HG02798 (cell line): Measurements from ENCODE around the gene RPS4Y1.
"Not testable (repeated sequence)": the region's sequence is repeated elsewhere in the genome, so short reads cannot be mapped to it uniquely, and the experiment has no call there.

Experiments
- ATAC-seq: cut with Tn5 transposase; IDR thresholded peaks from one replicate; pipeline ENCODE4 v1.9.1; 2021; ENCODE audit warnings: mild to moderate bottlenecking; ENCODE audit not compliant: unreplicated experiment, poor library complexity

Gene RPS4Y1

DNA sequence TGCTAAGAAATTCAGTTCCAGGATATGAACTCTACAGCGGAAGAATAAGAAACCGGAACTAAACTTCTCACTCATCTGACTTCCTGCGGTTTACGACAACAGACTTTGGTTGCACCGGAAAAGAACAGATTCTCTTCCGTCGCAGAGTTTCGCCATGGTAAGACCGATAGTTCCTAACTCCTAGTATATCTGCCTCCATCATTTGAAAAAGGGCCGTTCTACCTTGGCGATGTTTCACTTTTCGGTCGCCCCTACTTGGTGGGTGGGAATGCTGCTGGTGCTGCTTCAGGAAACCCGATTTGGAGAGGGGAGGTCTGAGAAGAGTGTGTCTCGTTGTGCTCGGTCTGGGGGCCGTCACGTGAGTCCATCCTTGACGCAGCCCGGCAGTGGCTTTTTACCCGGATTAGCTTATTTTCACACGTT, at the start of gene RPS4Y1:
RPS4Y1 (plus strand) TSS at position 132 of the 423 bp plus-strand sequence; CDS start at position 155, 23 bp downstream.
- ATAC-seq, result peak; percentile 92

DNA sequence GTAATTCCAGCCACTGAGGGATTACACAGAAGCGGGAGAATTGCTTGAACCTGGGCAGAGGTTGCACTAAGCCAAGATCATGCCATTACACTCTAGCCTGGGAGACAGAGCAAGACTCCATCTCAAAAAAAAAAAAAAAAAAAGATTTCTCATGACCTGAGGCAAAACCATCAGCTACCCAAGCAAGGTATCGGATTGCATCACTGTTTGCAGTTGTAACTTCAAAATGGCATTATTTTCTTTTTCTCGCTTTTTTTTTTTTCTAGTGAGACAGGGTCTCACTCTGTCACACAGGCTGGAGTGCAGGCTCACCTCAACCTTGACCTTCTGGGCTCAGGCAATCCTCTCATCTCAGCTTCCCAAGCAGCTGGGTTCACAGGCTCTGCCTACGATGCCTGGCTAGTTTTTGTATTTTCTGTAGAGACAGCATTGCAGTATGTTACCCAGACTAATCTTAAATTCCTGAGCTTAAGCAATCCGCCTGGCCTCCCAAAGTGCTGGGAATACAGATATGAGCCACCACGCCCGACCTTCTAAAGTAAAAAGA, 44.4 kb upstream of the RPS4Y1 start:
- no peak for ATAC-seq

DNA sequence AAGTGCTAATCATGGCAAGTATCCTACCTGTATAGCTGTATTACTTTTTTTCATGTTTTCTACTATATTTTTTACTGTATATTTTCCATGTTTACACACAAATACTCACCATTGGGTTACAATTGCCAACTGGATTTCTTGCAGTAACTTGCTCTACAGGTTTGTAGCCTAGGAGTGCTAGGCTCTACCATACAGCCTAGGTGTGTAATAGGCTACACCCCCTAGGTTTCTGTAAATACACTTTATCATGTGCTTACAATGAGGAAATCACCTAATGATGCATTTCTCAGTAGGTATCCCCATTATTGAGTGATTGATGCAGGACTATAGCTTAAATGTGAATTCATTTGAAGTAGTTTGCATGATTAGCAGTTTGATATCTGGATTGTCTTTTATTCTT, 43.4 kb upstream of the RPS4Y1 start:
- no peak for ATAC-seq

DNA sequence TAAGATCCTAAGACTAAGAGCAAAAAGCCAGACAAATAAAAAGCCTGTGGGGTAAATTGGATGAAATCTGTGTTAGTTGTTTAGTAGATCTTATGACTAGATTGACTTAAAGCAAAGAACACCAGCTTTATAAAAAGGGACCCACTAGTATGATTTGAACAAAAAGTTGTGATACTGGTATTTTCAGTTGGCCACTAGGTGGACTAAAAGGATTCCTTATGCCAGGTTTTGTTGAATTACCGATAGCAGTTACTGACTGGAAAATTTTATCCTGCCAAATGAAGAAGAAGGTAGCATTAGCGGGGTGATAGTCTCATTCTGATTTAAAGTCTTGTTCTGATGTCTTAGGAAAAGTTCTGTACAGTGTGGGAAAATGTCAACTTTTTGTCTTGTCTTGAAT, 41.2 kb upstream of the RPS4Y1 start:
- no peak for ATAC-seq

DNA sequence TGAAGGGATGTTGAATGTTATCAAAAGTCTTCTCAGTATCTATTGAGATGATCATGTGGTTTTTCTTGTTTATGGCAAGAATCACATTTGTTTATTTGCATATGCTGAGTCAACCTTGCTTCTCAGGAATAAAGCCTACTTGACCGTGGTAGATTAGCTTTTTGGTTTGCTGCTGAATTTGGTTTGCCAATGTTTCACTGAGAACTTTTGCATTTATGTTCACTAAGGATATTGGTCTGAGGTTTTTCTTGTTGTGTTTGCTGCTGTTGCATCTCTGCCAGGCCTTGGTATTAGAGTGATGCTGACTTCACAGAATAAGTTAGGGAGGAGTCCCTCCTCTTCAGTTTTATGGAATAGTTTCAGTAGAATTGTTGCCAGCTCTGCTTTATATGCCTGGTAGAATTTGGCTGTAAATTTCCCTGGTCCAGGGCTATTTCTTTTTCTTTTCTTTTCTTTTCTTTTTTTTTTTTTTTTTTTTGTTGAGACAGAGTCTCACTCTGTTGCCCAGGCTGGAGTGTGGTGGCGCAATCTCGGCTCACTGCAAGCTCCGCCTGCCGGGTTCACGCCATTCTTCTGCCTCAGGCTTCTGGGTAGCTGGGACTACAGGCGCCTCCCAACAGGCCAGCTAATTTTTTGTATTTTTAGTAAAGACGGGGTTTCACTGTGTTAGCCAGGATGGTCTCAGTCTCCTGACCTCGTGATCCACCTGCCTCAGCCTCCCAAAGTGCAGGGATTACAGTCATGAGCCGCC, 24.1 kb upstream of the RPS4Y1 start:
- not testable (repeated sequence) for ATAC-seq

DNA sequence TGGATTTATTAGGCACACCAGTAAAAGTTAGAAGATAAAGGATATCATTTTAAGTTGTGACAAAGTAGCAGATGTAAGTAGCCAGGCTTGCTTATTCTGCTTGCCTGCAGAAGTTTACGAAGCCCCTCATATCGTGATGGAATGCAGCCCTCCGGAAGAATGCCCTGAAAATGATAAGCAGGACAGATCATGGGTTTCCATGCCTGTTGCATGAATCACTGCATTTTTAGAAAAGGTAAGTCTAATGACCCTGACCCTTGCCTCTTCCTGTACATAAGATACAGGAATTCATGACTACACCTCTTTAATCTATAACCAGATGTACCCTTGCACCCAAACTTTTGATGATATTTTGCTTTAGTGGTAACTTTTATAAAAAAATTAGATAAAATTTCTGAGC, 16.9 kb upstream of the RPS4Y1 start:
- ATAC-seq, result no peak

DNA sequence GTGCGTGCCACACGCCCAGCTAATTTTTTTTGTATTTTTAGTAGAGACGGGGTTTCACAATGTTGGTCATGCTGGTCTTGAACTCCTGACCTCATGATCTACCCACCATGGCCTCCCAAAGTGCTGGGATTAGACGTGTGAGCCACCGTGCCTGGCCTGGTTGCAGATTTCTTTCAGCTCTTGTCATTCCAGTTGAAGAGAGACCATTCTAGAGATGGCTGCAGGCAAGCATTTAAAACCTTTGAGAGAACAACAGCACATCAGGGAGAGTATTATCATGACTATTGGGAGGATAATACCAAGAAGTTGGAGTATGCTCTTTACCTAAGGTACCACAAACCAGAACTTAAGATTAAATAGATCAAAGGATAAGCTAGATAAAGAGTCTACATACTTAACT, 12.9 kb upstream of the RPS4Y1 start:
- no peak for ATAC-seq

DNA sequence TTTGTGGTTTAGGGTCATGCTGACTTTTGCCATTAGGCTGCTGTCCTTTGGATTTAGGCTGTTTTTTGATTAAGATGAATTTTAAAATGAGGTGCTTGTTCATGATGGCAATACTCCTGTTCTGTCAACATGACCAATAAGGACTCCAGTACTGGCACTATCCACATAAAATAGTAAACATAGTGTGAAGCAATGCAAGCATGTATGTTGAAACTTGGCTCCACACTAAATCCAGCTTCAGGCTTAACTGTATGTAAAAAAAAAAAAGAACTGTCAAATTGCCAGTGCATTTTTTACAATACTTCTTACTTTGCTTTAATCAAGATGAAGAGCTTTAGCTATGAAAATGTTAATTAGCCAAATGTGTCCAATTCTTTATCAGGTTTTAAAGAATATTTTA, 6.2 kb upstream of the RPS4Y1 start:
- no peak for ATAC-seq

DNA sequence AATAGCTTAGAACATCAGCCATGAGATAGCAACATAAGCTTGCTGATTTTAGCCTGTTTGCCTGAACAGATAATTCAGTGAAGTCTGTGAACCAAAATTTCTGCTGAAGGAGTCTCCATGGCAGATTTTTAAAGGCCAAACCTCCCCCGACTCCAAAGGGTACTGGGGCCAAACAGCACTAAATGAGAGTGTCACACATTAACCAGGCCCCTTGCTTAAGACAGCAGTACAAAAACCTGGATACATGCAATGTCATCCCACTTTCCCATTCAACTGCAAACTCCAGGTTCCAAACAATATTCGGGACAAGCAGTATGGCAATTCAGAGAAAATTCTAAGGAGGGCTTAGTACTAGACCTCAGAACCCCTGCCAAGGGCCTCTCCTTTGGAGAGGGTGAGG, 4.3 kb upstream of the RPS4Y1 start:
- ATAC-seq, result no peak

DNA sequence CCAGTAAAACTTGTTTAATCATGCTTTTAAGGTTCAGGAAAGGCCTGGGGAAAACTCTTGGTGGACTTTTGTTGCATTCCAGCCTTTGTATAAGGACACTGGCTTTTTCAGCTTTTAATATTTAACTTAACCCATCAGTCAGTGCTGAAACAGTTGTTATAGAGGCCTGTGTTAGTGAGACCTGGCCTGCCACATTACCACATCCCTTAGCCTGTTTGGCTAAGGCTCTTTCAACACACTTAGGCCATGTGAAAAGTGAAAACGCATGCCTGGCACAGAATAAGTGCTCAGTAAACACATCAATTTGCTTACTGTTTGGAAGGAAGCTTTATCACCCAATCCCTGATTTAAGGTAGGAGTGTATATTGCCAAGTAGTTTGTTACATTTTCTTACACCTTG, 3.5 kb upstream of the RPS4Y1 start:
- no peak for ATAC-seq

DNA sequence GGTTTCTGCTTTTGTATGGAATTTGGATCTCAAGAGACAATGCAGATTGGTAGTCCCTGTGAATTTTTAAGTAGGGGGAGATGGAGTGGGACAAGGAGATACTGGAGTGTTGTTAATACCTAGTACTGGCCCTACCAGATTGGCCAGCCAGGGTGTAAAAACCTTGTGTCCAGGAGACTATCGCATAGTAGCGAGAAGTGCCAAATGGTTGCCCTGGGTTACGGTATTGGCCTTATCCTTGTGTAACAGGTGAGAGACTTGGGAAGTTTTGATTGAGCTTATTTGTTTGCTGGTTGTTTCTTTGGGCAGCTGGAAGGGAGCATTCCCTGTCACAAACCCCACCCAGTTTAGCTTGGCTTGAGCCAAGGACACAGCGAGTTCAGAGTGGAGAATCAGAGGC, 5.4 kb downstream of the RPS4Y1 start:
- no peak for ATAC-seq

DNA sequence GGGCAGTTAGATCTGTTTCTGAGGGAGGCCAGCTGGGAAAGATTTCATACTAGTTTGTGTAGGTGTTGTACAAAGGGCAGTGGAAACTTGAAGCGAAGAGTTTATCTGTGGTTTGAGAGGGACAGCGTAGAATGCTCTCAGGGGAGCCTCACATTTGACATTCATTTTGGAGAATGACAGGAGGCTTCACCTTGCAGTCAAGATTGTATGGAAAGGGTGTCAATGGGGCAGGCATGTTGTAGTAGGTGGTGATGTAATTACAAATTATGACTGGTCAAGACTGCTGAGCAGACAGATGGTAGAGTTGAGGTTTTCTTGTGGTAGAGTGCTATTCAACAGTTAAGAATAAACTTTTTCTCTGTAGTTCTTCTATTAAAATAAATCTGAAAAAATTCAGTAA, 7.0 kb downstream of the RPS4Y1 start:
- no peak for ATAC-seq

DNA sequence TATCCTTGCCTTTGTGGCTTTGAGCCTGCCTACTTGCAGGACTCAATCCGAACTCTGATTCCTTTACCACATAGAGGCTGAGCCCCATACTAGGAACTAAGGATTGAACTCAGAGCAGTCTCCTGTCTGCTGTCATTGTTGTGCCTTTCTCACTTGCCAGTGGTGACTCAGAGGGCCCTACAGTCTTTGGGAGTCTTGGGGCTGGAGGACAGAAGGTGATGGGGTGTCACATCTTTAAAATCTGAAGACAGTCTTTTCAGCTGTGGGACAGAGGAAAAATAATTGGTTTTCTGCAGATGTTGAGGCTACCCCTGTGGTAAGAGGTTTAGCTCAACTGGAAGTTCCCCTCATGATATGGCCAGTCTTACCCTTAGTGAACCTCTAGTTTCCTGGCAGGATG, 8.0 kb downstream of the RPS4Y1 start:
- no peak for ATAC-seq

DNA sequence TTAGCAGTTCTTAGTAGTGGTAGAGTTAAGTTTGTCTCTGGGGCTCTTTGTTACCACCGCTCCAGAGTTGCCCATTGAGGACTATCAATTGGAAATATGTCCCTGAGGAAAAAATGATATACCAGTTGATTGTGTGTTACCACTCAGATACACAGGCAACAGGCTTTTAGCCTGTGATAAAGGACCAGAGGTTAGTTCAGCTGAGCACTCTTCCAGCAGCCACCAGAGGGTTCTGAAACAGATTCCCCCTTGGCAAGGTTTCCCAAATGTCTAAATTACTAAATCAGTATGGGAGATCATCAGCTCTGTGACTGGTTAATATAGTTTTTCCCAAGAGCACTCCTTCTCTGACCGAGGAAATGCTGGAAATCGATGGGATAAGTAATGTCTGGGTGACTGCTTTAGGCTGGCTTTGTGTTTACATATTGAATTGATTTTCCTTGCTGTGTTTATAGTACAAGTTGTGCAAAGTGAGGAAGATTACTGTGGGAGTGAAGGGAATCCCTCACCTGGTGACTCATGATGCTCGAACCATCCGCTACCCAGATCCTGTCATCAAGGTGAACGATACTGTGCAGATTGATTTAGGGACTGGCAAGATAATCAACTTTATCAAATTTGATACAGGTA, 12.9 kb downstream of the RPS4Y1 start:
- ATAC-seq, result no peak

DNA sequence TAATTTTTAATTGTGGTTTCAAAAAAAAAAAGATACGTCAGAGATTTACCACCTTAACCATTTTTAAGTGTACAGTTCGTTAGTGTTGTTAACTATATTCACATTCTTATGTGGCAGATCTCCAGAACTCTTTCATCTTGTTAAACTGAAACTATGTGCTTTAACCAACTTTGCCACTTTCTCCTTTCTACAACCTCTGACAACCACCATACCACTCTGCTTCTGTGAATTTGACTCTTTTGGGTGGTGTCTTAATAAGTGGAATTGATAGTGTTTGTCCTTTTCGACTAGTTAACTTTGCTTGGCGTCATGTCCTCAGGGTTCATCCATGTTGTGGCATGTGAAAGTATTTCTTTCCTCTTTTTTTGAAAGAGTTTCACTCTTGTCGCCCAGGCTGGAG, 15.7 kb downstream of the RPS4Y1 start:
- ATAC-seq, result no peak

DNA sequence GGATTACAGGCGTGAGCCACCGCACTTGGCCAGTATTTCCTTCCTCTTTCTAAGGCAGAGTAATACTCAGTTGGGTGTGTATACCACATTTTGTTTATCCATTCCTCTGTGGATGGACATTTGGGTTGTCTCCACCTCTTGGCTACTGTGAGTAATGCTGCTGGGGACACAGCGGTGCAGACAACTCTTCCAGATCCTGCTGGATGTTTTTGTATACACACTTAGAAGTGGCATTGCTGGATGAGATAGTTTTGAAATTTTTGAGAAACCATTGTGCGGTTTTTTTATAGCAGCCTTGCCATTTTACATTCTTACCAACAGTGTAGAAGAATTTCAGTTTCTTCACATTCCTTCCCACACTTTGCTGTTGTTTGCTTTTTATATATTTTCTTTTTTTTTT, 16.3 kb downstream of the RPS4Y1 start:
- no peak for ATAC-seq

DNA sequence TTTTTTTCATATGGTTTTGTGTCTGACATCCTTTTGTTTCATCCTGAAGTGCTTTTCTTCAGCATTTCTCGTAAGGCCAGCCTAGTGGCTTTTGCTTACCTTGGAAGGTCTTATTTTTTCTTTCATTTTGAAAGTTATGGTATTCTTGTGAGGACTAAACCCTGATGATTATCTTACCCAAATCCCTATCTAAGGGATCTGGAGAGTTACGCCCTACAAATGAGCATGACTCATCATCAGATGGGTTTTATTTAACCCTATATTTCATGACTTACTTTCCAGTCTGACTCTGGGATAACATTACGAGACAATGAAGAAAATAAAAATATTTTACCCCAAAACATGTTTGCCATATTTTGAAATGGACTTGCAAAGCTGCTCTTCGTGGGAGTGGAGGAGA, 18.4 kb downstream of the RPS4Y1 start:
- ATAC-seq, result no peak

DNA sequence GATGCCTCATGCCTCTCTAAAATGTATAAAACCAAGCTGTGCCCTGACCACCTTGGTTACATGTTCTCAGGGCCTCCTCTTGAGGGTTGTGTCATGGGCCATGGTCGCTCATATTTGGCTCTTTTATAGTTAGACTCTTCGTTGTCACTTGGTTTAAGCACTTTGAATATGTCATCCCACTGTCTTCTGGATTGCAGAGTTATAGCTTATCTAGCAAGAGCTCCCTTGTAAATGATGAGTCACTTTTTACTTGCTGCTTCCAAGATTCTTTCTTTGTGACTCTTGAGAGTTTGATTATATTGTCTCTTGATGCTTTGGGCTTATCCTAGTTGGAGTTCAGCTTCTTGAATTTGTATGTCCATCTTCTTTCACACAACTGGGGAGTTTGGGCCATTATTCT, 19.1 kb downstream of the RPS4Y1 start:
- no peak for ATAC-seq

DNA sequence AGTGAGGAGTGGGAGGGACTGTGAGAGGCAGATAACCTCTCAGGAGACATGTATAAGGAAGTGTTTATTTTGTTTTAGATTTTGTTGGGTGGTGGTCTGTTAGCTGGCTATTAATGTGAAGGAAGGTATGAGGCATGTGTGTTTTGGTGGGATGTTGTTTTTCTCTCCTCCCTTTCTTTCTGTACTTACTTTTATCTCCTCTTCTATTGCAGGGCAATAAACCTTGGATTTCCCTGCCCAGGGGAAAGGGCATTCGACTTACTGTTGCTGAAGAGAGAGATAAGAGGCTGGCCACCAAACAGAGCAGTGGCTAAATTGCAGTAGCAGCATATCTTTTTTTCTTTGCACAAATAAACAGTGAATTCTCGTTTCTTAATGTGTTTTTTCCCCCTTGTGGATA, 25.2 kb downstream of the RPS4Y1 start:
- no peak for ATAC-seq

DNA sequence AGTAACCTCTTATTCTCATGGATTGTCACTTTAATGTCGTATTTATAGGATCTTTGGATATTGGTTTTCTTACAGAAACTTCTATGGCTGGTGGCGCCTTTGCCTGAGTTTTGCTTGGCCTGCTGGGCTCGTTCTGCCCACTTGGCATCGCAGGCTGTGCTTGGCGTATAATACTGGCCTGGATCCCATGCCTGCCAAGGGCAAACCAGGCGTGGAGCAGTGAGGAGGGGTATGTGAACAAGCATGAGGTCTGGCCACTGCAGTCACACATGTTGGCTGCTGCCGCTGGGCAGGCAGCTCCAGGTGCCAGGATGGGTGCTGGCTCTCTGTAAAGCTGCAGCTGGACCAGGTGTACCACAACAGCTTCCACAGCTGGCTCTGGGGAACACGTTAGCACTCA, 26.1 kb downstream of the RPS4Y1 start:
- no peak for ATAC-seq

DNA sequence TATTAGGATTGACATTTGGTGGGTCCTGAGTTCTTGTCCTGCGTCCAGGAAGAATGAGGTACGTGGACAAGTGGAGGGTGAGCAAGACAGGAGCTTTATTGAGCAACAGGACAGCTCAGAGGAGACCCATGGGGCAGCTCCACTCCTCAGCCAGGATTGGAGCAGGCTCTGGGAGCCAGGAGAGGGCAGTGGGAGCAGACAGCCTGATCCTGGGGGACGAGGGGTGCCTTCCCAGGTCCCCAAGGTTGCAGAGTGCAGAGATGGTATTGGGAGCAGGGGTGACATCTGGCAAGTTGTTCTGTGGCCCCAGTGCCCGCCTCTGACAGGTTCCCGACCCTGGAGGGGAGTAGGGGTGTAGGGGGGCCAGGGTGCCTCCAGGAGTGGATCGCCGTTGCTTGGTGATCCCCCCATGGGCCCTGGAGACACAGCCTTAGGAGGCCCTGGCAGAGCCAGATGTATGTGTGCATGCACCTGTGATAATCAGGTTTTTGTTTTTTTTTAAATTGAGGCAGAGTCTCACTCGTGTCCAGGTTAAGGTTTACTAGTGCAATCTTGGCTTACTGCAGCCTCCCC, 26.7 kb downstream of the RPS4Y1 start:
- no peak for ATAC-seq

DNA sequence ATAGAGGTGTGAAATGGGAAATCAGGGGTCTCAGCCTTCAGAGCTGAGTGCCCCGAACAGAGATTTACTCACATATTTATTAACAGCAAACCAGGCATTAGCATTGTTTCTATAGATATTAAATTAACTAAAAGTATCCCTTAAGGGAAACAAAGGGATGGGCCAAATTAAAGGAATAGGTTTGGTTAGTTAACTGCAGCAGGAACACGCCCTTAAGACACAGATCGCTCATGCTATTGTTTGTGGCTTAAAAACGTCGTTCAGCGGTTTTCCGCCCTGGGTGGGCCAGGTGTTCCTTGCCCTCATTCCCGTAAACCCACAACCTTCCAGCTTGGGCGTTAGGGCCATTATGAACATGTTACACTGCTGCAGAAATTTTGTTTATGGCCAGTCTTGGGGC, 30.8 kb downstream of the RPS4Y1 start:
- ATAC-seq, result not testable (repeated sequence)
